ENCODE data around the gene SPPL3.

SPPL3 gene

GRCh38 chr12:120849765-120850164, 54.4 kb downstream of the SPPL3 start:
- H3K4me3 ChIP-seq (ENCODE audit: control insufficient read depth, low read depth, low read length): no peak overlapping the region
- TF ChIP-seq CTCF (IDR thresholded peaks at IDR 0.05; ENCODE audit: control insufficient read depth, insufficient read depth, low read depth, low read length, missing control alignments): no peak
- no peak for DNase-seq (ENCODE audit: low read depth)

GRCh38 chr12:120847814-120848213, 56.3 kb downstream of the SPPL3 start:
- DNase-seq (ENCODE audit: low read depth): no peak
- no peak overlapping the region for H3K4me3 ChIP-seq (ENCODE audit: control insufficient read depth, low read depth, low read length)
- no peak for TF ChIP-seq CTCF (IDR thresholded peaks at IDR 0.05; ENCODE audit: control insufficient read depth, insufficient read depth, low read depth, low read length, missing control alignments)

- no peak overlapping the region for H3K4me3 ChIP-seq (ENCODE audit: control insufficient read depth, low read depth, low read length)
- DNase-seq (ENCODE audit: low read depth): no peak
- no peak for TF ChIP-seq CTCF (IDR thresholded peaks at IDR 0.05; ENCODE audit: control insufficient read depth, insufficient read depth, low read depth, low read length, missing control alignments)
Observed at GRCh38 chr12:120847392-120847791, 56.8 kb downstream of the SPPL3 start.

- no peak overlapping the region for H3K4me3 ChIP-seq (ENCODE audit: control insufficient read depth, low read depth, low read length)
- DNase-seq (ENCODE audit: low read depth): no peak
- no peak for TF ChIP-seq CTCF (IDR thresholded peaks at IDR 0.05; ENCODE audit: control insufficient read depth, insufficient read depth, low read depth, low read length, missing control alignments)
Observed at GRCh38 chr12:120846721-120847120, 57.4 kb downstream of the SPPL3 start.

- DNase-seq (ENCODE audit: low read depth): no peak
- no peak for TF ChIP-seq CTCF (IDR thresholded peaks at IDR 0.05; ENCODE audit: control insufficient read depth, insufficient read depth, low read depth, low read length, missing control alignments)
- no peak overlapping the region for H3K4me3 ChIP-seq (ENCODE audit: control insufficient read depth, low read depth, low read length)
Observed at GRCh38 chr12:120845696-120846095, 58.5 kb downstream of the SPPL3 start.

- DNase-seq (ENCODE audit: low read depth): no peak
- H3K4me3 ChIP-seq (ENCODE audit: control insufficient read depth, low read depth, low read length): no peak overlapping the region
- no peak for TF ChIP-seq CTCF (IDR thresholded peaks at IDR 0.05; ENCODE audit: control insufficient read depth, insufficient read depth, low read depth, low read length, missing control alignments)
Observed at GRCh38 chr12:120844768-120845449, 59.2 kb downstream of the SPPL3 start.
